HS-5 (cell line): ENCODE data around the gene OOSP1.
"Not testable (repeated sequence)": the region's sequence is repeated elsewhere in the genome, so short reads cannot be mapped to it uniquely, and the experiment has no call there.

Source experiments
- DNase-seq: peaks from one replicate; pipeline ENCODE4 v3.0.0-alpha.2; 2012; ENCODE audit warnings: low read depth

OOSP1 gene, protein sequence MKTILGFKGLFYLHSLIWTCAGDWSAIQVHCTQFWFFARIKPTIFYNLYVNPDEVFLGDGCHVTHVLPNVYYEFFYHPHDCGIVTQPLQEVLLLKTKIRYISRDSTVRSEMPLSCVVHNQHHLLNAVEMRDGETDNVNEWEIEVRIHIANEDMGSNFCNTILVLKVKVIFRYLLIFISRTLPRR

DNA sequence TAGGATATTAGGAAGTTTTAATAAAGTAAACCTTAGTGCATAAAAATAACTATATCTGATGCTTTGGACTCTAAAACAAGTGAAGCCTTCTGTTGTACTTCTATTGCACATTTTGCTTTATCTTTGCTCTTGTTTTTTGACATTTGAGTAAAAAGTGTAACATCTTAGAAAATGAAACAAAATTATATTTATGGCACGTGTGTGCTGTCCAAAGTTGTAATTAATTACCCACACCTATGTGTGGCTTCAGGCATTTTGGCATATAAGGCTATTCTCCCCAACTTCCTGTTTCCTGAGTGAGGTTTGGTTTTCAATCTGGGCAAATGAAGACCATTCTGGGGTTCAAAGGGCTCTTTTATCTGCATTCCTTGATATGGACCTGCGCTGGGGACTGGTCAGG, at the start of gene OOSP1:
Gene OOSP1 (plus strand): TSS at position 301 of the 400 bp plus-strand sequence. CDS start 23 bp downstream, at position 324.
- no peak for DNase-seq

DNA sequence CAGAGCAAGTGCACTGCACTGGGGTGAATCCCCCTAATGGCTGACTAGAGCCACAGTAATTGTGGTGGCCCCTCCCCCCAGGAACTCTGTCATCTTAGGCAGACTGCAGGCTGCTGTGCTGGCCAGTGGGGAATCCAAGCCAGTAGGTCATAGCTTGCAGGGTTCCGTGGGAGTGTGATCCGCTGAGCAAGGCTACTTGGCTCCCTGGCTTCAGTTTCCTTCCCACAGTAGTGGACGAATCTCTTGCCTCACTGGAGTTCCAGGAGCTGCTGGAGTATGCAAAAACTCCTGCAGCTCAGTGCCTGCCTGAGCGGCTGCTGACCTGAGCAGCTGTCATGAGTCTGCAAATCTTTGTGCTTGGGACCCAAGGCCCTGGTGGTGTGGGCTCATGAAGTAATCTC, 46.5 kb upstream of the OOSP1 start:
- DNase-seq = no peak

DNA sequence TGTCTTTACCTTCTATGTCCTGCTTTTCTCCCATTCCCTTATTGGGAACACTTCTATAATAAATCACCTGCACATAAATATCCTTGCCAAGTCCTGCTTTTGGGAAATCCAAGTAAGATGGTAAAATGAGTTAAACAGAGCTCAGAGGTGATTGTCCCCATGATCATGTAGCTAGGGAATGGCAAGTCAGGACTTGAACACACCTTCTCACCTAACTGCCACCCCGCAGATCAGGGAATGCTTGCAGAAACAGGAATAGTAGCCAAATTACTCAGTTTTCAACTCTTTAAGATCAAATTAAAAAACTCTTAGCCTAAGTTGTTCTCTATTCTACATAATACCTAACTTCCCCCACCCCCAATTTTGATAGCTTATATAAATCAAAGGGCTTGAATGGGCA, 43.6 kb upstream of the OOSP1 start:
- DNase-seq = no peak

DNA sequence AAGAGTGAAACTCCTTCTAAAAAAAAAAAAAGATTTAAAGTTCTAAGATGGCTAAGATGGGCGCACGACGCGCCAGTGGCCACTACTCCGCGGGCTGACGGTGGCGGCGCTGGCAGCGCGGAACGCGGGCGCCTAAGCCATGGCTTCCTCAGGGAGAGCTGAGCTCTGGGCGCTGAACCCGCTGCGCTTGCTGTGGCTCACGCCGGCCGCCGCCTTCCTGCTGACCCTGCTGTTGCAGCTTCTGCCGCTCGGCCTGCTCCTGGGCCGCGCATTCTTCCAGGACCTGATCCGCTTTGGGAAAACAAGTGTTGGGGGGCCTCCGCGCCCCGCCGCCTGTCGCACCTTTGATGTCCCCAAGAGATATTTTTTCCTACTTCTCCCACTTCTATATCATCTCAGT, 40.2 kb upstream of the OOSP1 start:
- no peak for DNase-seq

DNA sequence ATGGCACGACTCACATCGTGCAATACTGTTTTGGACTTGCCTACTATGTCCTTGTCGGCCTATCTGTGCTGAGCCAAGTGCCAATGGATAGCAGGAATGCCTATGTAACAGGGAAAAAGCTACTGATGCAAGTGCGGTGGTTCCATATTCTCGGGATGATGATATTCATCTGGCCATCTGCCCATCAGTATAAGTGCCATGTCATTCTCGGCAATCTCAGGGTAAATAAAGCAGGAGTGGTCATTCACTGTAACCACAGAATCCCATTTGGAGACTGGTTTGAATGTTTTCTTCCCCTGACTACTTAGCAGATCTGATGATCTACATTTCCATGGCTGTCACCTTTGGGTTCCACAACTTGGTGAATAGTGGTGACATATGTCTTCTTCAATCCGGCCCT, 39.6 kb upstream of the OOSP1 start:
- no peak for DNase-seq

DNA sequence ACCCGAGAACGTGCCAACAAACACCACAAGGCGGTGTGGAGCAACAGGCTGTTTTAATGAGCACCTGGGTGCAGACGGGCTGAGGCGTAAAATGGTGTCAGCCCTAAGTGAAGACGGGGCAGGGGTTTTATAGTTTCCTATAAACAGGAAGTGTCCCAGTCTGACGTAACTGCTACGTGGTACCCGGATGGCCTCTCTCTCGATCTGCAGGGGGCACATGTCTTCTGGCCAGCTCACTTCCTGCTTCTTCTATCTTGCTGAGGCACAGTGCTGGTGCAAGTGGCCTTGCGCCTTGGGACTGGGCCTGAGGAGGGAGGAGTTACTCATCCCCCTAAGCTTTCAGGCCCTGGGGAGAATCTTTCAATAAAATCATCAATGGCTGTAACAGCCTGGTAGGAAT, 38.7 kb upstream of the OOSP1 start:
- no peak for DNase-seq

DNA sequence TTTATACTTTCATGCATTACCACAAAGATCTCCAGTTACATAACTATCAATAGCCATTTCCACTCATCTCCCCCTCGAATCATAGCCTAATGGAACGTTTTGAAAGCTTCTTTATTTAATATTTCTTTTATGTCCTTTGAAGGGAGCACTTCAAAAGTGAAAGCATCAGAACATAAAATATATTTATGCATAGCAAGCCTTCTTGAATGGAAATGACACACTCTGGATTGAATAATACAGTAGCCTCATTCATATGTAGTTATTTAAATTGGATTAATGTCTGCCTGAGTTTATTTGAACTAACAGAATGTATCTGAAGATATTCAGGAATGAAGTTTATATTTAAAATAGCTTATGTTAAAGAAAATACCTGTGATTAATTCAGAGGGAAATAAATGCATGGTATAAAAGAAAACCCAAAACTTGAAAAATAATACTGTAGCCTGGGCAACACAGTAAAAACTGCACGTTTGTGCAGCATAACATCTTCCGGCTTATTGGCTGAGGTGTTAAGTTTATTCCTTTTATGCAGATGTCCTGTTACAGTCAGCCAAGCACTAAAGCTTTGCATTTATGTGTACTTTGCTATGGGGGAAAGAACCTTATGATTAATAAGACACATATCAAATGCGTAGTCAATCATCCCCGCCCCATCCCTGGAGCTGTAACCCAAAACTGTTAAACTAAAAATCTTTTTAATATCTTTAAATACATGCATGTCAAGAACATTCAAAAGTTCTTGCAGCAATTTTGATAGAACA, 37.7 kb upstream of the OOSP1 start:
- no peak for DNase-seq

DNA sequence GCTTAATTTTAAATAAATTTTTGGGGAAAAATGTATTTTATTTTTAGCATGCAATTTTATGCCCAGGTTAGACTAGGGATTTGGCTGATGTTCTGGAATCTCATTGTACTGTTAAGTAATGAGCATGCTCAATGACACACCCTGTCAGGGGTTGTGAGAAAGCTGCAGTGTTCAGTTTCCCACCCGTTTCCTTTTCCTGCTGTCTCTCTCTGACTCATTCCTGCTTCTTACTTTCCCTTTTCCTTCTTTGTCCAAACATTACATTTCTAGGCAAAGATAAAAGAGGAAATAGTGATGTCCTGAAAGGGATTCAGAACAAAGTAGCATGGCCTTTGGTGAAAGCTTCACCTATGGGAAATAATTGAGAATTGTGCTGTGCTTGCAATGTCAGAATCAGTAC, 36.9 kb upstream of the OOSP1 start:
- peak; percentile 67 for DNase-seq

DNA sequence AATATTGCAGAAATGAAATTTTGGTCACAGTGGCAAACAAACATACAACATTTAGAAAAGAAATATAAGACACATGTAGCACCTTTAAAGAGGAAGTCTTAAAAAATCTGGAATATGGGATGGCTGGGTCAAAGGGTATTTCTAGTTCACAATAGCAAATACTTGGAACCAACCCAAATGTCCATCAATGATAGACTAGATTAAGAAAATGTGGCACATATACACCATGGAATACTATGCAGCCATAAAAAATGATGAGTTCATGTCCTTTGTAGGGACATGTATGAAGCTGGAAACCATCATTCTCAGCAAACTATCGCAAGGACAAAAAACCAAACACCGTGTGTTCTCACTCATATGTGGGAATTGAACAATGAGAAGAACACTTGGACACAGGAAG, 34.7 kb upstream of the OOSP1 start:
- DNase-seq = not testable (repeated sequence)

DNA sequence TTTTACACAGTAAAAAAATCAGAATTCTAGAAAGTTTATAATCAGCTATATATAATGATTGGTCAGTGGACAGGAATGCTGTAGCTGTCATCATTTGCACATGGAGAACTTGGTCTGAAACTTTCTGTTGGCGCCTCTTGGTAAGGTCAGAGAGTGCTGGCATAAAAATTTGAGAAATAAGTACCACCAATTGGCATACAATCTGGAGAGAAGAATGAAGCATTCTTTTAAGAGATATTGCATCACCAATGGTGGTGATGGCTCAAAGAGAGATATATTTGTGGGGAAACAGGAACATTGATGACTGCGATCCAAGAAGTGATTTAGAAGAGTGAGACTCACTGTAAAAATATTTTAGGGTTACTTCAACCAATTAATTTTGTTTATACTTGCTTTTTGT, 19.8 kb upstream of the OOSP1 start:
- DNase-seq = peak; percentile 54

DNA sequence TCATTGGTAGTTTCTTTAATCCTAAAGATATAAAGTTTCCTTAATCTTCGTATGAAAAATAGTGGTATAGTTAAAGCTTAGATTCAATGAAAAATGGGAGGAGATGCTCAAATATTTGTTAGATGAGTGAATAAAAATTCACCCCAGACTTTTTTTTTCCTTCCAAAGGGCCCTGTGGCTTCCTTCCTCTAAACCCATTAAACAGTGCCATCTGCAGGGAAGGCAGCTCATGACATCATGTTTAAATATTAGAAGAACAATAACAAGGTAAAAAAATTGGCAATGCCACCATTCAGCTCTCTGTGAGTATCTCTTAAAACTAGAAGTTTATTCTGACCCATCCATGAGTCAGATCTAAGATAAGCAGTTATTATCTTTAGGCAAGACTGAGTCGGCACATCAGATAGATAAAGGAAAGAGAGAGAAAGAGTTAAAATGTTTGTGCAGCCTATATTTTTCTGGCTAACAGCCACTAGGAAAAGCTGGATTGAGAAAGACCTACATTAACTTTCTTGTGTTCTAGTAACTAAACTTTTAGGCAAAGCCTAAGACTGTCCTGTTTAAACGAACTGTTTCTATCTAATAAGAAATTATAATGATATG, 19.1 kb upstream of the OOSP1 start:
- peak; percentile 62 for DNase-seq

DNA sequence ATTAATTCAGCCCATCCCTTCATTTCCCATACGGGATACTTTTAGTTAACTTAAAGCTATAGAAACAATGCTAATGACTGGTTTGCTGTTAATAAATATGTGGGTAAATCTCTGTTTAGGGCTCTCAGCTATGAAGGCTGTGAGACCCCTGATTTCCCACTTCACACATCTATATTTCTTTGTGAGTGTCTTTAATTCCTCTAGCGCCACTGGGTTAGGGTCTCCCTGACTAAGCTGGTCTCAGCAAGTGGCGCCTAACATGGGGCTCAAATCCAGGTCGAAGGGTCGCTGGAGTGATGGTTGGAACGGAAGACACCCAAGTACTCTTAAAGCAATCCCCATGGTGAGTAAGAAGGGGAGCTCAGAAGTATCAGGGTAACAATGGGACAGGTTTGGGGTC, 14.4 kb upstream of the OOSP1 start:
- DNase-seq = no peak

DNA sequence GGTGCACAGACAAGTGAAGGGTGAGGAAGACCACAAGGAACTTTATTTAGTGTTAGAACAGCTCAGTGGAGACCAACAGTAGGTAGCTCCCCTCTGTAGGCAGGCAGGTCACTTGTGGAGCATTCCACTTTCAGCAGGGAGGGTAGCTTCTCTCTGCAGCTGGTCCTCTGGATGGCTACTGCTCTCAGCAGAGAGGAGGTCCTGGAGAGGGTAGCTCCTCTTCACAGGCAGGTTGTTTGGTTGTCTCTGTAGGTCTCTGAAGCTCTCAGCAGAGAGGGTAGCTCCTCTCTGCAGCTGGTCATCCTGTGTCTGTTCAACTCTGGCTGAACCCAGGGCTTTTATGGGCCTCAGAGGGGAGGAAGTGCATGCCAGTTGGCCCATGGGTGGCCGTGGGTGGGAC, 6.5 kb upstream of the OOSP1 start:
- DNase-seq = no peak

DNA sequence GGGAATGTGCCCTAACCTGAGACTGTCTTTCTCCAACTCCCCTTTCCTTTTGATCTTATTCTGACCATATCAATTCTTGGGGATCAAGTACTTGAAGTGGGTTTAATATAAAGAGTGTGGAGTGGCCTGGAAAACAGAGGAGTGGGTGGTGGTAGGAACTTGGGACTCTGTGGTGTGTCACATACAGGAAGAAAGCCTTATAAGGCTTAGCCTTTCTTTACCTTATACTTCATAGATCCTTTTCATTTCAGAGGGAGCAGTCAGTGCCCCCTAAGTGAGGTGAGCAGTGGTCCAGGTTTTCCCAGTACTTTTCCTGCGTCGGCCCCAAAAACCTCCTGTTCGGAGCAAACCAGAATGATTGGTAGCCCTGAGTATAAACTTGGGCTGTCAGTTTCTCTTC, 486 bp downstream of the OOSP1 start:
- no peak for DNase-seq

DNA sequence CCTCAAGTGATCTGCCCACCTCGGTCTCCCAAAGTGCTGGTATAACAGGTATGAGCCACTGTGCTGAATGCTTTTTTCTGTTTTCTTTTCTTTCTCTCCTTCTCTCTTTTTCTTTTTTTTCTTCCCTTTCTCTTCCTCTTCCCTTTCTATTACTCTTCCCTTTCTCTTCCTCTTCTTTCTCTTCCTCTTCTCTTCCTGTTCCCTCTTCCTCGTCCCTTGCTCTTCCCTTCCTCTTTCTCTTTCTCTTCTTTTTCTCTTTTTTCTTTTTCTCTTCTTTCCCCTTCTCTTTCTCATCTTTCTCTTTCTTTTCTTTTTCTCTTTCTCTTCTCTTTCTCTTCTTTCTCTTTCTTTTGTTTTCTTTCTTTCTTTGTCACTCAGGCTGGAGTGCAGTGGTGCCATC, 1.2 kb downstream of the OOSP1 start:
- DNase-seq = no peak

DNA sequence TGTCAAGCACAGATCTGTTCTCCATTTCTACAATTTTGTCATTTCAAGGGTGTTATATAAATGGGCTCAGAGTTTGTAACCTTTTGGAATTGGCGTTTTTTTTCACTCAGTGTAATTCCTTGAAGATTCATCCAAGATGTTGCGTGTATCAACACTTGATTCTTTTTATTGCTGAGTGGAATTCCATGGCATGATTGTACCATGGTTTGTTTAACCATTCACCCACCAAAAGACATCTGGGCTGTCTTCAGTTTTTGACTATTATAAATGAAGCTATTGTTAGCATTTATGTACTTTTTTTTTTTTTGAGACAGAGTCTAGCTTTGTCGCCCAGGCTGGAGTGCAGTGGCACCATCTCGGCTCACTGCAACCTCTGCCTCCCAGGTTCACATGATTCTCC, 2.9 kb downstream of the OOSP1 start:
- DNase-seq = no peak

DNA sequence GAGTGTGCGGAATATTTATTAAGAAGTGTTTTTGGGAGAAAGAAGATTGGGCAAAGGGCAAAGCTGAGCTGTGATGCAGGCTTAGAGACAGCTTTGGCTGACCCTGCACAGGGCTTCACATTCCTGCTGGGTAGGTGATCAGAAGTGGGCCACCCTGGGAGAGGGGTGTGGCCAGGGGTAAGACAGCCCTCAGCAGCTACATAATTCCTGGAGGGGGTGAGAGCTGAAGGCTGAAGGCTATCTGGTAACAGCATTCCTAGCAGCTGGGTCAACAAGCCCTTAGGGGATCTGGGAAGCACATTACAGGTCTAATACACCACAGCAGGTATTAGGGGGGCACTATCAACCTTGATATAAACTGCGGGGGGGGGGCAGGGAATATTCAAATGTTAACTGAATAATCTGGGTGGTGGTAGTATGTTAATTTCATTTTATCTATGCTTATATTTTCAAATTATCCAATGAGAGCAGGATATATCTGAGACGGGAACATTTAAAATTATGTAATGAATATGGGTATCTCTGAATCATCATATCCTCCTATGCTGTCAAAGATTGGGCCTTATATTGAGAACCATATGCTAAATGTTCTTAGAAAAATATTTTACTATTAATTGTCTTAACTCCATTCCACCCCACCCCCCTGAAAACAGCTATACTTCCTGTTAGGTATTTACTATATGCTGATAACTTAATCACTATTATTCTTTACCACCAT, 5.9 kb downstream of the OOSP1 start:
- no peak for DNase-seq

DNA sequence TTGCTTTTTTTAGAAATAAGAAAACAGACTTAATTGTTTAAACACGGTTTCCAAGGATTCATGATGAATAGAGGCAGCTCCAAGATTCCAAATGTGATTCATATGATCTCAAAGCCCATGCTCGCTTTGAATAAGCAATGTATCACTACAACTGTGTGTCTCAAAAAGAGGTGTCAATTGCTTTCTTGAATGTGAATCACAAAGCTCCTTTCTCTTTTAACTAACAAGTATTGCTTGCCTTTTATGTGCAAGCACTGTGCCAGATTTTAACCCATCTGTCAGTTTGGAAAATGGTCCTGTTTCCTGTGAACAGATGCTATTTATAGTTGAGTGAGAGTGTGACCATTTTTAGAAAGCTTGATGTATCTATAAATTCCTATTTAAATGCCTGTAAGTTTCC, 6.5 kb downstream of the OOSP1 start:
- no peak for DNase-seq

DNA sequence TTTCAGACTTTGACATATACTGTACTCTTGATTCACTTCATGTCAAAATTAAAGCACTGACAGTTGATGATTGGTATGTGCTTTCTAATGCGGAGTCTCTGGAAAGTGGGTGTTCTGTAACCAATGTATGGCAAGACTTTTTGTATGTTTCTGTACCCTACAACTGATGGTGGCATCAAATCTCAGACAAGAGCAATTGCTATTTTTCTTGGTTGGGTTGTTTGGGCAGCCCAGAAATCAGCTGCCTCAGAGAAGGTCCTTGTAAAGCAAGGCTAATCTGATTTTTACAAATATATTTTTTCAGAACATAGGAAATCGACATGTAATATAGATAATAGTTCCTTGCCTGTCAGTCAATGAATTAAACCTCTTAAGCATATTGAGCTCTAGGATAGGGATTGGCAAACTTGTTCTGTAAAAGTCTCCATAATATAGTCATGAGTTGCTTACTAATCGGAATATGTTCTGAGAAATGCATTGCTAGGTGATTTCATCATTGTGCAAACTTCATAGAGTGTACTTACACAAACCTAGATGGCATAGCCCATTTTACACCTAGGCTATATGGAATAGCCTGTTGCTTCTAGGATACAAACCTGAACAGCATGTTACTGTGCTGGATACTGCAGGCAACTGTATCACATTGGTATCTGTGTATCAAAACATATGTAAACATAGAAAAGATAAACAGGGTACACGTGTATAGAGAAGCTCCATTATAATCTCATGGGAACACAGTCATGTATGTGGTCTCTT, 15.4 kb downstream of the OOSP1 start:
- no peak for DNase-seq

DNA sequence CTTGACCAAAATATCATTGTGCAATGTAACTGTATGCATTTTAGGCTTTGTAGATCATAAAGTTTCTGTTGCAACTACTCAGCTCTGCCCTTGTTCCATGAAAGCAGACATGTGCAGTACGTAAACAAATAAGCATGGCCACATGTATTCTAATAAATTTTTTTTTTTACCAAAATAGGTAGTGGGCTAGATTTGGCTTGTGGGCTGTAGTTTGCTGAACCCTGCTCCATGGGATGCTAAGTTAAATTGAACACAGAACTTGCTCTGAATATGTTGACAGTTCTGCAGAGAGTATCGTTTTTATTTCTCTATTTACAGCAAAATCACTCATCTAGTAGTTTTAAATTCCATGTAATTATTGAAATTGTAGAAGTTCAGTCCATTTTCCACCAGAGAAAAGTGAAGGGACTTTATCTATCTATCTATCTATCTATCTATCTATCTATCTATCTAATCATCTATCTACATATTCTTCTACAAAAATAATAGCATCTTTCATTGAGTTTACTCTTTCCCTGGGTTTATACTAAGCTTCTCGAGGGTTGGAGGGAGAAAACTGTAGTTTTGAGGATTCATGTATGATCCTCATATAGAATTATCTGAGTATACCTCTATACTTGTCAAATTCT, 16.1 kb downstream of the OOSP1 start:
- no peak for DNase-seq

DNA sequence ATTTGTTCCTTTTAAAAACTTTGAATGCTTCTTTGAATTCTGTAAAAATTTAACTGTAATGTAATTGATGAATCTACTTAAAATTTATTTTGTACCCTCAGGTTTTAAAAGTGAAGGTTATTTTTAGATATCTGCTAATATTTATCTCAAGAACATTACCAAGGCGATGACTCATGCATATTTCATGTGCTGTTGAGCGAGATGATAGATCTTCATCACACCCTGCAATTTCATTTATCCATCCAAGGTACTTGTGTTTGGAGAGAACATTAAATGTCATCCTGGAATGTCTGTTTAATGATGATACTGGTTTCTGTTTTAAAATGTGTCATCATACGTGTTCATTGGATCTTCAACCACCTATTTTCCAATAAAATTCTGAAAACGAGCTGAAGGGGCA, 18.9 kb downstream of the OOSP1 start:
- peak; percentile 4 for DNase-seq
